ENCODE data around the gene AGAP2.

GRCh38 chr12:57719777-57720605, 18.6 kb downstream of the AGAP2 start:
- TF ChIP-seq POLR2AphosphoS5 (IDR thresholded peaks at IDR 0.05; ENCODE audit: low read depth, low read length) (no peak), TAF1 (IDR thresholded peaks at IDR 0.05; ENCODE audit: borderline replicate concordance, insufficient read depth, low read length) (no peak), REST (IDR thresholded peaks at IDR 0.05; ENCODE audit: insufficient read depth in 1 of 2, low read depth in 2 of 2, low read length in 2 of 2) (no peak), SIN3A (IDR thresholded peaks at IDR 0.05; ENCODE audit: borderline replicate concordance, insufficient read depth, low read length) (no peak), FOXP2 (optimal IDR thresholded peaks at IDR 0.05; ENCODE audit: borderline replicate concordance, extremely low read depth, extremely low read length, insufficient read depth) (no peak)
